ENCODE measurements around the gene NOC2L. TPM values are rescaled to one million over a fixed set of nuclear protein-coding genes. Genes with fewer than 3 reads are reported as not detected.

NOC2L gene
- total RNA-seq, result 40.8 TPM
- long read RNA-seq, transcript NOC2L-201 (19 exons, 2,790 nt), result major isoform, 142 of 285 reads
- long read RNA-seq, partial matches to known transcripts, result 31 of 285 reads
- long read RNA-seq, other reads (novel, unspliced or antisense), result 112 of 285 reads

GRCh38 chr1:958823-959730 is at the start of gene NOC2L:
NOC2L (minus strand) TSS chr1:959256; CDS start chr1:959240, 16 bp downstream.
- TF ChIP-seq, protein P1, sequence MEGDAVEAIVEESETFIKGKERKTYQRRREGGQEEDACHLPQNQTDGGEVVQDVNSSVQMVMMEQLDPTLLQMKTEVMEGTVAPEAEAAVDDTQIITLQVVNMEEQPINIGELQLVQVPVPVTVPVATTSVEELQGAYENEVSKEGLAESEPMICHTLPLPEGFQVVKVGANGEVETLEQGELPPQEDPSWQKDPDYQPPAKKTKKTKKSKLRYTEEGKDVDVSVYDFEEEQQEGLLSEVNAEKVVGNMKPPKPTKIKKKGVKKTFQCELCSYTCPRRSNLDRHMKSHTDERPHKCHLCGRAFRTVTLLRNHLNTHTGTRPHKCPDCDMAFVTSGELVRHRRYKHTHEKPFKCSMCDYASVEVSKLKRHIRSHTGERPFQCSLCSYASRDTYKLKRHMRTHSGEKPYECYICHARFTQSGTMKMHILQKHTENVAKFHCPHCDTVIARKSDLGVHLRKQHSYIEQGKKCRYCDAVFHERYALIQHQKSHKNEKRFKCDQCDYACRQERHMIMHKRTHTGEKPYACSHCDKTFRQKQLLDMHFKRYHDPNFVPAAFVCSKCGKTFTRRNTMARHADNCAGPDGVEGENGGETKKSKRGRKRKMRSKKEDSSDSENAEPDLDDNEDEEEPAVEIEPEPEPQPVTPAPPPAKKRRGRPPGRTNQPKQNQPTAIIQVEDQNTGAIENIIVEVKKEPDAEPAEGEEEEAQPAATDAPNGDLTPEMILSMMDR (IDR thresholded peaks at IDR 0.05; ENCODE audit: borderline replicate concordance), result no peak
- Histone ChIP-seq H3K4me3 (peak within 1 kb of the TSS; percentile 100), H3K9me3 (replicated peaks) (no peaks in the 10 kb centered on the region), H3K36me3 (peaks cover 40% of the 10 kb centered on the region), H3K27ac (replicated peaks) (peak within 1 kb of the TSS; percentile 69), H3K27me3 (ENCODE audit: low read depth) (no peaks in the 10 kb centered on the region), H3K4me1 (peaks cover 47% of the 10 kb centered on the region)
- intact Hi-C loops (cut with micrococcal nuclease), result no loop called here
- DNase-seq, result peak; percentile 94

DNA sequence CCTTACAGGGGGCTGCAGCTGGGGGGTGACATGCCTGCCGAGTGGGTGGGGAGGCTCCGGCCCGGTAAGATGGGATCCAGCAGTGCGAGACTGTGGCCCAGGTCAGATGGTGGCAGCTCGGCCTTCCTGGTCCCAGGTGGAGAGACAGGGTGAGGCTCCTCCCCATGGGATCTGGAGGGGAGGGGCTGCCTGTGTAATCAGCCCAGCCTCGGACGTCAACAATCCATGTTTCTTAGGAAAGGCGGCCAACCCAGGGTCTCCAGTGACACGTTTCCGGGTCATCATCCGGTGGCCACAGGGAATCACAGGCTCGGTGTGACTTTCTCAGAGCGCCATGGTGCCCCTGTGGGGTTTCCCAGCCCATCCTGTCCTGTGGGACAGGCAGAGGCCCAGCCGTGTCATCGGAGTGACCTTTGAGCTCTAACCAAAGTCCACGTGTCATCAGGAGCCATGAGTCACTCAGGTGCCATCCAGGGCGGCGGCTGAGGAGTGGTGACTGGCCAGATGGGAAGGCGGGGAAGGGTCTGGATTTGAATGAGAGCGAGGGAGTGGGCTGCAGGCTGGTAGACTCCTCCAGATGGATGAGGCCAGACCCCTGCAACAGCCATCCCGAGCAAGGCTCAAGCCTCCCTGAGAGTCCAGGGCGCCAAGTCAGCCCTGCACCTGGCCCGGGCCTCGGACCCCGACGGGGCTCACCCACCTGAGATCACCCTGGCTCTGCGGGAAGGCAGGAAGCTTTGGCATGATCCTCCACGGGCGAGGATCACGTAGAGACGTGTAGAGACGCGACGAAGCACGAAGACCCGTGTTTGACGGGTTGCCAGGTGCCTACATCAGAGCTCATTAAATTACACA is 47.5 kb upstream of the NOC2L start:
- Histone ChIP-seq H3K27me3 (ENCODE audit: low read depth) (no peaks in the 10 kb centered on the region), H3K4me3 (no peak overlapping the region), H3K4me1 (peaks cover 32% of the 10 kb centered on the region), H3K36me3 (no peaks in the 10 kb centered on the region), H3K9me3 (replicated peaks) (no peaks in the 10 kb centered on the region), H3K27ac (replicated peaks) (no peak overlapping the region)
- TF ChIP-seq, protein P1 (IDR thresholded peaks at IDR 0.05; ENCODE audit: borderline replicate concordance), result no peak
- intact Hi-C loops (cut with micrococcal nuclease), result no loop called here
- DNase-seq, result no peak

DNA sequence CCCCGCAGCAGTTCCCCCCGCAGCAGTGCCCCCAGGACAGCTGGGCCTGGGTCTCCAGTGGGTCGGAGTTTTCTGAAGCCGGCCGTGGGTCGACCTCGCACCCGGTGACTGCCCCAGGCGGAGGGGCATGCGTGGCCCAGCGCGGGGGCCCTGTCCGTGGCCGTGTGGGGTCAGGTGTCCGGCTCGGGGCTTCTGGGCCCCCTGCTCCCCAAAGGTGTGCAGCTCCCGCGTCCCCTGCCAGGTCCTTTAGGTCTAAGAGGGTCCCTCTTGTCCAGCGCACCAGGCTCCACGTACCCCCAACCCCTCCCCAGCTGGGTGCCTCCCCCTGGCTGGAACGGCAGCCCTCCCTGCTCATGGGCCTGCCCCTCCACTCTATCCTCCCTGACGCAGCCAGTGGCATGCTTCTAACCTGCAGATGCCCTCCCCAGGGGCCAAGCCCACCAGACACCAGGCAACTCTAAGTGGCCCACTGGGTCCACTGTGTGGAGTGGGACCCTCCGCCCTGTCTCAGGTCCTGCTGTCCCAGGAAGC is 46.8 kb upstream of the NOC2L start:
- peak overlapping the region; percentile 39 for H3K27ac ChIP-seq (replicated peaks)
- TF ChIP-seq, protein P1 (IDR thresholded peaks at IDR 0.05; ENCODE audit: borderline replicate concordance), result no peak
- DNase-seq, result no peak
- H3K9me3 ChIP-seq (replicated peaks), result no peaks in the 10 kb centered on the region
- H3K4me3 ChIP-seq, result no peak overlapping the region
- peaks cover 39% of the 10 kb centered on the region for H3K4me1 ChIP-seq
- intact Hi-C loops (cut with micrococcal nuclease), result no loop called here
- no peaks in the 10 kb centered on the region for H3K36me3 ChIP-seq
- H3K27me3 ChIP-seq (ENCODE audit: low read depth), result no peaks in the 10 kb centered on the region

DNA sequence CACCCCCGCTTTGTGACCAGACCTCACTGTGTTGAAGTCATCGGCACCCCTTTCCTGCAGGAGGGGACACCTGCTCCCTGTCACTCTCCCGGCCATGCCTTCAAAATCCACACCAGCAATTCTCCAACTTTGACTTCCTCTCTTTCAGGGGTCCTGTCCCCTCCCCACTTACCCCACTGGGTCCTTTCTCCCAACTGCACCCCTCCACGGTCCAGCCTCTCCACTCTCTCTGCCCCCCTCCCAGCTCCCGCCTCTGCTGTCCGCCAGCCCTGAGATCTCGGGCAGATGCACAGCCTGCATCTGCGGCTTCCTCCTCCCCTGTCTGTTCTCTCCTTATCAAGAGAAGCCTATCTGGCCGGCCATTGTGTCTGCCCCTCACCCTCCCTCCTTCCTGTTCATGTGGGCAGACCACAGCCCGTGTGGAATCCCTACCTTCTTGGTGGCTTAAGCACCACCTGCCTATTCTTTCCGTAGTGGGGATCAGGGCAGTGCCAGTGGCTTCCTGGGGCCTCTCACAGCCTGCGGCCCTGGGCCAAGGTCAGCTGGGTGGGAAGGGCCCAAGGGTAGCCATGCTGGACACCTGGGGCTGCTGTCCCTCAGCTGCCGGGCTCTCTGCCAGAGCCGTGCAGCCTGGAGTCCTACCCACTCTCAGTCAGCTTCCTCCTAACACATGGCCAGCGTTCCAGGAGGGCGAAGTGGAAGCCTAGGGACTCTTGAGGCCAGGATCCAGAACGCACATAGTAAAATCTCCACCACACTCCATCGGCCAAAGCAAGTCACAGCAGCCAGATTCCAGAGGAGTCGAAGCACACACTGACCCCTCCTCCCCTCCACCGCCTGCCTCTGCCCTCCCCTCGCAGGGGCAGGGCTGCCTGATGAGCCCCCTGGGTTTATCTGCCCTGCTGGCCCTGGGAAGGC is 46.0 kb upstream of the NOC2L start:
- intact Hi-C loops (cut with micrococcal nuclease), result no loop called here
- no peaks in the 10 kb centered on the region for H3K9me3 ChIP-seq (replicated peaks)
- DNase-seq, result no peak
- H3K27ac ChIP-seq (replicated peaks), result peak overlapping the region; percentile 39
- TF ChIP-seq, protein P1 (IDR thresholded peaks at IDR 0.05; ENCODE audit: borderline replicate concordance), result no peak
- peaks cover 45% of the 10 kb centered on the region for H3K4me1 ChIP-seq
- no peaks in the 10 kb centered on the region for H3K27me3 ChIP-seq (ENCODE audit: low read depth)
- H3K36me3 ChIP-seq, result no peaks in the 10 kb centered on the region
- no peak overlapping the region for H3K4me3 ChIP-seq
